B cell (primary cell): ENCODE data around the gene INTS14. TPM values are rescaled to one million over a fixed set of nuclear protein-coding genes. Genes with fewer than 3 reads are reported as not detected.

ENCODE experiments used
- ATAC-seq: fragments of 200-7000 bp; cut with Tn5 transposase; one replicate; pipeline ENCODE4 v1.10.0; 2021; ENCODE audit warnings: low read depth, mild to moderate bottlenecking, moderate number of reproducible peaks, moderate library complexity
- CTCF ChIA-PET: fragments of 350-600 bp; sonication (Branson Sonifier 250); formaldehyde crosslinking; loops from one replicate; lab custom pipeline; 2021; ENCODE audit warnings: antibody characterized with exemption, inconsistent platforms; lab: Charles Lee
- POLR2A ChIA-PET: fragments of 350-600 bp; sonication (Branson Sonifier 250); formaldehyde crosslinking; loops from one replicate; lab custom pipeline; 2021; ENCODE audit warnings: antibody characterized with exemption; lab: Charles Lee
- DNase-seq: peaks from one replicate; pipeline ENCODE4 v3.0.0; 2013
- H2AFZ ChIP-seq: 2 replicates; pipeline ENCODE4 v1.6.1; 2012; ENCODE audit warnings: mild to moderate bottlenecking, low read depth, low read length; ENCODE audit not compliant: insufficient read depth, poor library complexity, severe bottlenecking
- H3K27ac ChIP-seq, 2 donors: 1 replicate in 1 of 2; 2 replicates in 1 of 2; pipeline ENCODE4 v1.5.1; 2012 to 2013; ENCODE audit warnings: low read length in 2 of 2, mild to moderate bottlenecking in 2 of 2, moderate library complexity in 1 of 2
- H3K27me3 ChIP-seq, 4 experiments: fragments of 200-600 bp in 1 of 4; sonication (generic) in 1 of 4; replicated peaks in 1 of 4; 1 replicate in 2 of 4; 2 replicates in 2 of 4; pipeline versions ENCODE4 v1.6.1 to v1.7.0; 2013 to 2016; ENCODE audit warnings: low read length in 3 of 4, mild to moderate bottlenecking in 2 of 4, mixed read lengths in 1 of 4, moderate library complexity in 1 of 4; ENCODE audit not compliant: insufficient read depth in 4 of 4, control insufficient read depth in 3 of 4; ENCODE audit errors: control extremely low read depth in 1 of 4
- H3K36me3 ChIP-seq, 2 experiments: replicated peaks in 1 of 2; 1 replicate in 1 of 2; 2 replicates in 1 of 2; pipeline versions ENCODE4 v1.6.1 to v1.7.1; 2013; ENCODE audit warnings: low read length in 1 of 2; ENCODE audit not compliant: insufficient read depth in 2 of 2, control insufficient read depth in 1 of 2; ENCODE audit errors: control extremely low read depth in 1 of 2, extremely low read depth in 1 of 2
- H3K4me1 ChIP-seq, 2 donors: fragments of 200-600 bp in 1 of 2; sonication (generic) in 1 of 2; 1 replicate in 1 of 2; 2 replicates in 1 of 2; pipeline versions ENCODE4 v1.5.1 to v1.6.1; 2013 to 2017; ENCODE audit warnings: low read length in 2 of 2; ENCODE audit not compliant: control insufficient read depth in 2 of 2, insufficient read depth in 2 of 2
- H3K4me2 ChIP-seq: replicated peaks from 2 replicates; pipeline ENCODE3; 2012; ENCODE audit warnings: mild to moderate bottlenecking, low read depth, low read length; ENCODE audit not compliant: poor library complexity, severe bottlenecking
- H3K4me3 ChIP-seq, 5 experiments: fragments of 200-600 bp in 1 of 5; sonication (generic) in 1 of 5; 1 replicate in 3 of 5; 2 replicates in 2 of 5; pipeline versions ENCODE4 v1.5.1 to v1.7.0; 2011 to 2016; ENCODE audit warnings: low read length in 4 of 5, mild to moderate bottlenecking in 4 of 5, low read depth in 2 of 5, control low read depth in 1 of 5, moderate library complexity in 1 of 5; ENCODE audit not compliant: insufficient read depth in 1 of 5; ENCODE audit errors: control extremely low read depth in 1 of 5, extremely low read depth in 1 of 5
- H3K79me2 ChIP-seq: fragments of 200-600 bp; sonication (generic); one replicate; pipeline ENCODE4 v1.6.0; 2016; ENCODE audit warnings: low read length; ENCODE audit not compliant: control insufficient read depth, insufficient read depth
- H3K9ac ChIP-seq: fragments of 200-600 bp; sonication (generic); 2 replicates; pipeline ENCODE4 v1.6.1; 2017; ENCODE audit warnings: mild to moderate bottlenecking, low read length, moderate library complexity
- H3K9me3 ChIP-seq, 3 donors: one replicate each; pipeline versions ENCODE4 v1.6.1 to v1.7.1; 2013; ENCODE audit warnings: low read length in 2 of 3; ENCODE audit not compliant: control insufficient read depth in 2 of 3, insufficient read depth in 1 of 3; ENCODE audit errors: control extremely low read depth in 1 of 3
- H4K20me1 ChIP-seq: 2 replicates; pipeline ENCODE4 v1.6.0; 2012; ENCODE audit warnings: mild to moderate bottlenecking, low read length; ENCODE audit not compliant: insufficient read depth, control insufficient read depth, poor library complexity, severe bottlenecking
- H3K27ac Mint-ChIP-seq: one replicate; pipeline ENCODE4 v1.8.0; 2021; ENCODE audit warnings: mixed read lengths
- H3K27me3 Mint-ChIP-seq: one replicate; pipeline ENCODE4 v1.8.0; 2021; ENCODE audit warnings: mixed read lengths
- H3K4me1 Mint-ChIP-seq: one replicate; pipeline ENCODE4 v1.8.0; 2021; ENCODE audit warnings: mixed read lengths
- H3K4me3 Mint-ChIP-seq: one replicate; pipeline ENCODE4 v1.8.0; 2021; ENCODE audit warnings: mixed read lengths
- H3K9me3 Mint-ChIP-seq: one replicate; pipeline ENCODE4 v1.8.0; 2022; ENCODE audit warnings: mixed read lengths; ENCODE audit not compliant: insufficient read depth
- EZH2 ChIP-seq: IDR thresholded peaks from 2 replicates; pipeline ENCODE4 v1.6.1; 2012; ENCODE audit warnings: borderline replicate concordance, low read depth, mild to moderate bottlenecking, moderate library complexity, low read length; ENCODE audit not compliant: insufficient read depth, poor library complexity, severe bottlenecking
- WGBS: methylation state at CpG from one replicate; pipeline ENCODE4 v1.1.5; 2013; ENCODE audit warnings: missing lambda C conversion rate; ENCODE audit not compliant: insufficient coverage; 5-methylcytosine and 5-hydroxymethylcytosine counted together
- intact Hi-C: fragments of 100-400 bp; cut with micrococcal nuclease; formaldehyde crosslinking; loops from one replicate; pipeline ENCODE4 v1.10.0; 2022
- polyA plus RNA-seq: library from polyadenylated mRNA; depleted of rRNA; stranded (reverse); fragments of >200 nt; gene quantifications from 2 replicates; pipeline ENCODE4 v1.2.3, GENCODE V29; 2012
- total RNA-seq, 2 donors: library from RNA; stranded (reverse); fragments of 120-200 nt in 1 of 2; gene quantifications; 1 replicate in 1 of 2; 2 replicates in 1 of 2; pipeline versions ENCODE4 v1.2.3 to v1.2.4, GENCODE V29; 2013 to 2022
- TF ChIP-seq, protein P1 (sequence below): fragments of 200-600 bp; IDR thresholded peaks from one replicate; pipeline ENCODE4 v1.8.0; 2022; ENCODE audit warnings: antibody characterized with exemption, mild to moderate bottlenecking

Gene INTS14
- total and polyA plus RNA-seq, 2 donors (not counting 1 experiment from before 2014, with no cell fraction given) = 19.3 to 39.0 TPM

DNA sequence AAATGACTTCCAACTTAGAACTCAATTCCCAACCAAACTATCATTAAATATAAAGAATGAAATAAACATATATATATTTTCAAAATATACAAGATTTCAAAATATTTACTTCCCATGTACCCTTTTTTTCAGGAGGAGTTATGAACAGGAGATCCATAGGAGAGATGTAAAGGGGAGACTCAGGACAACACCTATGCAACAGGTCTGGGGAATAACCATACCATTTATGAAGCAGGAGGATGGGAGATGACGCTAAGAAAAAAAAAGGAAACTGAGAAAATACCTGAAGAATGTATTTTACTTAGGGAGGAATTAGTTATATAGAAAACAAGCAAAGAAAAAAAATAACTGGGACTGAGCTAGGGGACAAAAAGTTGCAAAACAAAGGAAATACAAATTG lies 23.8 kb downstream of the INTS14 start:
- no peaks in the 10 kb centered on the region for H3K79me2 ChIP-seq
- intact Hi-C loops = no loop called here
- ChIA-PET POLR2A (no interaction called here), CTCF (no interaction called here)
- TF ChIP-seq EZH2 = no peak
- TF ChIP-seq, protein P1, sequence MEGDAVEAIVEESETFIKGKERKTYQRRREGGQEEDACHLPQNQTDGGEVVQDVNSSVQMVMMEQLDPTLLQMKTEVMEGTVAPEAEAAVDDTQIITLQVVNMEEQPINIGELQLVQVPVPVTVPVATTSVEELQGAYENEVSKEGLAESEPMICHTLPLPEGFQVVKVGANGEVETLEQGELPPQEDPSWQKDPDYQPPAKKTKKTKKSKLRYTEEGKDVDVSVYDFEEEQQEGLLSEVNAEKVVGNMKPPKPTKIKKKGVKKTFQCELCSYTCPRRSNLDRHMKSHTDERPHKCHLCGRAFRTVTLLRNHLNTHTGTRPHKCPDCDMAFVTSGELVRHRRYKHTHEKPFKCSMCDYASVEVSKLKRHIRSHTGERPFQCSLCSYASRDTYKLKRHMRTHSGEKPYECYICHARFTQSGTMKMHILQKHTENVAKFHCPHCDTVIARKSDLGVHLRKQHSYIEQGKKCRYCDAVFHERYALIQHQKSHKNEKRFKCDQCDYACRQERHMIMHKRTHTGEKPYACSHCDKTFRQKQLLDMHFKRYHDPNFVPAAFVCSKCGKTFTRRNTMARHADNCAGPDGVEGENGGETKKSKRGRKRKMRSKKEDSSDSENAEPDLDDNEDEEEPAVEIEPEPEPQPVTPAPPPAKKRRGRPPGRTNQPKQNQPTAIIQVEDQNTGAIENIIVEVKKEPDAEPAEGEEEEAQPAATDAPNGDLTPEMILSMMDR = no peak
- peaks cover 4 to 11% of the 10 kb centered on the region in 2 donors for H3K4me1 ChIP-seq
- DNase-seq (no peak), ATAC-seq (no peak)
- H3K36me3 ChIP-seq = peaks cover 25 to 53% of the 10 kb centered on the region in 2 experiments
- Mint-ChIP-seq H3K4me1 (peaks cover 16% of the 10 kb centered on the region), H3K27me3 (no peaks in the 10 kb centered on the region), H3K4me3 (no peak overlapping the region), H3K27ac (no peak overlapping the region), H3K9me3 (no peaks in the 10 kb centered on the region)
- no peaks in the 10 kb centered on the region for H3K9me3 ChIP-seq
- no peak overlapping the region for H3K4me3 ChIP-seq
- H3K4me2 ChIP-seq = no peak overlapping the region
- H3K27ac ChIP-seq = no peak overlapping the region
- H4K20me1 ChIP-seq = no peaks in the 10 kb centered on the region
- H2AFZ ChIP-seq = no peak overlapping the region
- no peaks in the 10 kb centered on the region for H3K27me3 ChIP-seq
- no peak overlapping the region for H3K9ac ChIP-seq
- no CpG with 5 or more reads among the region's 1 CpG for WGBS

DNA sequence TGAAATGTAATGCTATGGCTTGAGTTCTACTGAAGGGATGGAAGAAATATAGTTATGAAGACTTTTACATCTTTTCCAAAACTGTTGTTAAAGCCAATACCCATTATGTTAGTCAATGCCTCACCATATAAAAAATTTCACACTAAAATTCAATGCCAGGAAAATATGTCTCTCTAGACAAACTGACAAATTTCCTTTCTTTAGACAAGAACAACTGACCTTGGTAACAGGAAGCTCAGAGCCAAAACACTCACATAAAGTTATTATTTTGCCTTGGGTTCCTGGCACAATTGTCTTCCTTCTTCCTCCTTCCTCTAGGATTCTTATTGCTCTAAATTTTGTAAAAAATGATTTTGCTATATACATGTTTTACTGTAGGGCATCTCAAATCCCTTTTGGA lies 26.7 kb downstream of the INTS14 start:
- no peaks in the 10 kb centered on the region for H3K27me3 ChIP-seq
- DNase-seq (no peak), ATAC-seq (no peak)
- no peak overlapping the region for H3K4me2 ChIP-seq
- POLR2A ChIA-PET = no interaction called here
- H3K4me3 Mint-ChIP-seq = no peak overlapping the region
- H3K36me3 ChIP-seq = peaks cover 28 to 56% of the 10 kb centered on the region in 2 experiments
- no peaks in the 10 kb centered on the region for H3K27me3 Mint-ChIP-seq
- H3K9me3 ChIP-seq = no peaks in the 10 kb centered on the region
- intact Hi-C loops = no loop called here
- CTCF ChIA-PET = interaction anchor here (0.6 to 1.2 kb wide), 2 partner anchors 12 to 715 kb away, joined by 3 to 5 read pairs; no protein-coding TSS in a partner anchor
- no peak overlapping the region for H3K4me3 ChIP-seq
- no peaks in the 10 kb centered on the region for H4K20me1 ChIP-seq
- no peaks in the 10 kb centered on the region for H3K79me2 ChIP-seq
- H3K4me1 ChIP-seq = peaks cover 4 to 11% of the 10 kb centered on the region in 2 donors
- no peak overlapping the region for H3K9ac ChIP-seq
- peak overlapping the region; percentile 62 for H3K27ac Mint-ChIP-seq
- H3K4me1 Mint-ChIP-seq = peaks cover 16% of the 10 kb centered on the region
- H3K27ac ChIP-seq = peak overlapping the region in 1 of 2 donors; percentile 32
- H3K9me3 Mint-ChIP-seq = no peaks in the 10 kb centered on the region
- TF ChIP-seq, protein P1 = no peak
- TF ChIP-seq EZH2 = no peak
- H2AFZ ChIP-seq = no peak overlapping the region
